Psoas muscle (tissue), 8 donors: ENCODE measurements around the gene SDK2. TPM values are rescaled to one million over a fixed set of nuclear protein-coding genes. Genes with fewer than 3 reads are reported as not detected.
A peak's percentile ranks its signal among the peaks of the same experiment; 100 is the strongest.

Experiments
- ATAC-seq, 4 donors: fragments of 200-7000 bp; cut with Tn5 transposase; one replicate each; pipeline ENCODE4 v1.9.1; 2020; ENCODE audit warnings: moderate library complexity in 3 of 4, mild to moderate bottlenecking in 2 of 4
- DNase-seq, 2 donors: peaks; one replicate each; pipeline ENCODE4 v3.0.0-alpha.2; 2020
- H3K27ac ChIP-seq: fragments of 200-600 bp; one replicate; pipeline ENCODE4 v1.8.0; 2022
- H3K27me3 ChIP-seq, 3 donors: fragments of 200-600 bp in 1 of 3; one replicate each; pipeline versions ENCODE4 v1.6.1 to v1.8.0; 2013 to 2022; ENCODE audit warnings: low read length in 2 of 3, mild to moderate bottlenecking in 2 of 3, moderate library complexity in 1 of 3; ENCODE audit not compliant: insufficient read depth in 3 of 3
- H3K36me3 ChIP-seq, 2 donors: fragments of 200-600 bp in 1 of 2; one replicate each; pipeline versions ENCODE4 v1.6.1 to v1.8.0; 2013 to 2022; ENCODE audit warnings: low read depth in 1 of 2, mild to moderate bottlenecking in 1 of 2, moderate library complexity in 1 of 2; ENCODE audit not compliant: insufficient read depth in 1 of 2
- H3K4me1 ChIP-seq: fragments of 200-600 bp; one replicate; pipeline ENCODE4 v1.8.0; 2022
- H3K4me3 ChIP-seq: fragments of 200-600 bp; one replicate; pipeline ENCODE4 v1.8.0; 2022; ENCODE audit warnings: mild to moderate bottlenecking
- H3K9me3 ChIP-seq: fragments of 200-600 bp; one replicate; pipeline ENCODE4 v1.8.0; 2022
- WGBS, 3 donors: extraction: QIAGEN DNeasy Blood & Tissue Kit; methylation state at CpG; one replicate each; pipeline versions ENCODE4 v1.1.6 to v1.1.7; 2013; 5-methylcytosine and 5-hydroxymethylcytosine counted together
- intact Hi-C, 2 donors: fragments of 100-400 bp; cut with DNase I; formaldehyde crosslinking; loops; one replicate each; pipeline versions ENCODE4 v1.11.0 to v1.14.2; 2022
- polyA plus RNA-seq, 3 donors: library from polyadenylated mRNA; stranded (reverse); fragments of 200-250 nt; gene quantifications; one replicate each; pipeline ENCODE4 v1.2.3, GENCODE V29; 2013
- total RNA-seq, 4 donors: library from RNA; stranded (reverse); fragmentation: NEBNext Ultra II Directional in 2 of 4; extraction: Animal tissue kit (Norgen Biotek cat#: 25700) in 2 of 4; gene quantifications; one replicate each; pipeline versions ENCODE4 v1.2.1 to v1.2.4, GENCODE V29; 2021 to 2023
- TF ChIP-seq, protein P1 (sequence below): fragments of 200-600 bp; IDR thresholded peaks from one replicate; pipeline ENCODE4 v1.8.0; 2022; ENCODE audit warnings: antibody characterized with exemption
- donor health status: healthy with polysubstance abuse.
- donor health status: DM: no; HTN: no; CAD: no; lungs with moderate emphysema.
- donor health status: Bipolar disorder and iron deficiency.
- donor health status: healthy.
- donor health status: DM: yes; HTN: yes; CAD: no.
- donor health status: DM: no; HTN: no; CAD: no.
- donor health status: DM: no; HTN: no; CAD: no.
- donor health status: DM: yes; HTN: yes; CAD: no.

The SDK2 gene
- total and polyA plus RNA-seq, 7 donors = 0.04 to 2.8 (median 0.24) TPM

DNA sequence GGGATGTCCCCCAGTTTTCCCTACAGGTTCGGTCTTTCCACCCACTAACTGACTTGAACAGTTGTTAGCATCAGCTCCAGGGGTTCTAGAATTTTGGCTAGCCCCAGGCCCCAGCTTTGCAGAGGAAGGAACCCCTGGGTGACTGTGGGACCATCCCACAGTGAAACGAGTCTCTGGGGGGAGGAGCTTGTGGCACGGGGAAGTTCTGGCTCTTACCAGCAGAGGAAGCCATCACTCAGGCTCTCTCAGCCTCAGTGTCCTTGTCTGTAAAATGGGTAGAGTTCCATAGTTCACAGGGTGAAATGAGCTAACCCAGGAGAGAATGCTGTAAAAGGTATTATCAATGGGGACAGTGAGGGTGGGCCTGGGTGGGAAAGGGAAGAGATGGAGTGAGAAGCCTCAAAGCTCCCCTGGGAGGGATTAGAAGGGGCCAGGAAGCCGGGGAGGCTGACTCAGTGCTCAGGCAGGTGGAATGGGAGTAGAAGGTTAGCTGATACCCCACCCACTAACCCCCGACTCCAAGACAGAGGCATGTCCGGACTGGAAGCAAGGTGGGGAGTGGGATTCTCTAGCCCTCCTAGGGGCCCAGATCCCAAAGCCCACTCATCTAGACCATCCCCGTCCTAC lies 301.6 kb downstream of the SDK2 start:
- Histone ChIP-seq H3K36me3 (no peaks in the 10 kb centered on the region), H3K27me3 (peaks cover 0 to 10% (median 0%) of the 10 kb centered on the region in 3 donors), H3K4me1 (peaks cover 3% of the 10 kb centered on the region), H3K27ac (no peak overlapping the region), H3K4me3 (no peak overlapping the region), H3K9me3 (no peaks in the 10 kb centered on the region)
- TF ChIP-seq, protein P1, sequence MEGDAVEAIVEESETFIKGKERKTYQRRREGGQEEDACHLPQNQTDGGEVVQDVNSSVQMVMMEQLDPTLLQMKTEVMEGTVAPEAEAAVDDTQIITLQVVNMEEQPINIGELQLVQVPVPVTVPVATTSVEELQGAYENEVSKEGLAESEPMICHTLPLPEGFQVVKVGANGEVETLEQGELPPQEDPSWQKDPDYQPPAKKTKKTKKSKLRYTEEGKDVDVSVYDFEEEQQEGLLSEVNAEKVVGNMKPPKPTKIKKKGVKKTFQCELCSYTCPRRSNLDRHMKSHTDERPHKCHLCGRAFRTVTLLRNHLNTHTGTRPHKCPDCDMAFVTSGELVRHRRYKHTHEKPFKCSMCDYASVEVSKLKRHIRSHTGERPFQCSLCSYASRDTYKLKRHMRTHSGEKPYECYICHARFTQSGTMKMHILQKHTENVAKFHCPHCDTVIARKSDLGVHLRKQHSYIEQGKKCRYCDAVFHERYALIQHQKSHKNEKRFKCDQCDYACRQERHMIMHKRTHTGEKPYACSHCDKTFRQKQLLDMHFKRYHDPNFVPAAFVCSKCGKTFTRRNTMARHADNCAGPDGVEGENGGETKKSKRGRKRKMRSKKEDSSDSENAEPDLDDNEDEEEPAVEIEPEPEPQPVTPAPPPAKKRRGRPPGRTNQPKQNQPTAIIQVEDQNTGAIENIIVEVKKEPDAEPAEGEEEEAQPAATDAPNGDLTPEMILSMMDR = no peak
- intact Hi-C loops = loop anchor here in 1 of 2 donors (5.0 kb wide), 1 partner anchor 1190 kb away; no protein-coding TSS in a partner anchor
- no peak for DNase-seq
- WGBS, 3 donors = 17 to 44% (median 30%) methylated on average over 7 of the region's 7 CpGs
- no peak for ATAC-seq

DNA sequence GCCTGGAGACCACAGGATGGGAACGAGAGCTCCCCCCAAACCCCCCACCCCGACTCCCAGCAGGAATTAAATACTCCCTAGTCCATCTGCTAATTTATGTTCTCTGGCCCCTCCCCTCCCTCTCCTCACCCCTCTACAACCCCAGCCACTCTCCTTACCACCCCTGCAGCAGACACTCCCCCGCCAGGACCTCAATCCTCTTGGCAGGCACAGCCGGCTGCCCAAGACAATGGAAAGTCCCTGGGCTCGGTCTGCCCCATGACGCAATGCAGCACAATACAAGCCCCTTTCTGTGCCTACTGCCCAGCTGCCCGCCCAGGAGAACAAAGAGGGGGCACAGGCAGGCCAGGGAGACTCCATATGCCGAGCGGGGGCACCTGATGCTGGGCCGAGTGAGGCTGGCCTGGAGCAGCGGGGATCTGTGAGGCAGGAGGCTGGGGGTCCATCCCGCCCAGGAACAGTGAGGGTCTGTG lies 302.2 kb downstream of the SDK2 start:
- TF ChIP-seq, protein P1 = no peak
- no peaks in the 10 kb centered on the region for H3K9me3 ChIP-seq
- 20 to 29% (median 20%) methylated on average over 12 of the region's 12 CpGs for WGBS, 3 donors
- no peak overlapping the region for H3K4me3 ChIP-seq
- no peak overlapping the region for H3K27ac ChIP-seq
- ATAC-seq (peak; percentile 34 to 73 (median 56)), DNase-seq (no peak)
- H3K36me3 ChIP-seq = no peaks in the 10 kb centered on the region
- H3K27me3 ChIP-seq = peaks cover 0 to 10% (median 0%) of the 10 kb centered on the region in 3 donors
- peaks cover 3% of the 10 kb centered on the region for H3K4me1 ChIP-seq
- intact Hi-C loops = loop anchor here in 1 of 2 donors (5.0 kb wide), 1 partner anchor 1190 kb away; no protein-coding TSS in a partner anchor

DNA sequence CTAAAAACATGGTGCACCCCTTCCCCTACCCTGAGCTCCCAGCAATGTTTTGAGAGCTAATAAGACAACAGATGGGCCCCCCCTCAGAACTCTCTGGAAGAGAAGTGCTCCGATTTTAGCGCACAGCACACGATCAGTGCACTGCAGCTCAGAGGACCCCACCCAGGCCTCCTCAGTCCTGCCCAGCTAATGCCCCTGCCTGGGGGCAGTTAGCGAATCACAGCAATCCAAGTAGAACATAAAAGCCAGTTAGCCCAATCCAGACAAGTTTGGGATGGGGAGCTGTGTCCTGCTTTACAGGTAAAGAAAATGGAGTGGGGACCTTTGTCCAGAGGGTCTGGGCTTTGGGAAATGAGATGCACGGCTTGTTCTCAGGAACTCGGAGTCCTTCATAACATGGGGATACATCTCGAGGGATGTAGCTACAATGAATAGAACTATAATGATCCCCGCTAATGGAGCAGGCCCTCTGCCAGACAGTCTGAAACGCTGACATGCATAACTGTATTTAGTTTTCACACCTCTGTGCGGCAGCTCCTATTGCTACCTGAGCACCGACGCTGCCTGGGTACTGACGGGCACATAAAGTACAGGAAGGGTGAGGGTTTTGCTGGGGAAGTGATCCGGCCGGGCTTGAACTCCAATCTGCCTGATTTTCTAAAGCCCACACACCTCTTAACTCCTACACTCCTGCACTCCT lies 302.7 kb downstream of the SDK2 start:
- Histone ChIP-seq H3K27me3 (peaks cover 0 to 10% (median 0%) of the 10 kb centered on the region in 3 donors), H3K4me1 (peaks cover 3% of the 10 kb centered on the region), H3K36me3 (no peaks in the 10 kb centered on the region), H3K4me3 (no peak overlapping the region), H3K9me3 (no peaks in the 10 kb centered on the region), H3K27ac (no peak overlapping the region)
- DNase-seq (no peak), ATAC-seq (peak in 1 of 4 donors; percentile 19)
- 40 to 54% (median 48%) methylated on average over 15 of the region's 15 CpGs for WGBS, 3 donors
- intact Hi-C loops = loop anchor here in 1 of 2 donors (5.0 kb wide), 1 partner anchor 1189 kb away; no protein-coding TSS in a partner anchor
- TF ChIP-seq, protein P1 = no peak

DNA sequence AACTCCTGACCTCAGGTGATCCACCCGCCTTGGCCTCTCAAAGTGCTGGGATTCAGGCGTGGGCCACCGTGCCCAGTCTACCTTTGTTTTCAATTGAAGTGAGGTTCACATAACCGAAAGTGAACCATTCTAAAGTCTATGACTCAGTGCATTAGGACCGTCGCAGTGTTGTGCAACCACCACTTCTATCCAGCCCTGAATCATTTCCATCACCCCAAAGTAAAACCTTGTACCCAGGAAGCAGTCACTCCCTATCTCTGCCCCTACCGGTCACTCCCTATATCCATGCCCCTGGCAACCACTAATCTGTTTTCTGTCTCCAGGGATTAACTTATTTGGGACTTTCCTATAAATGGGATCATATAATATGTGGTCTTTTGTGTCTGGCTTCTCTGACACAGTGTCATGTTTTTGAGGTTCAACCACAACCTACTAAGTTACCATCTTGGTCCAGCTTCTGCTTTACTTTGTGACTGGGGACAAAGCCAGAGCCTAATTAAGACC lies 304.1 kb downstream of the SDK2 start:
- H3K27me3 ChIP-seq = peaks cover 0 to 10% (median 0%) of the 10 kb centered on the region in 3 donors
- no peaks in the 10 kb centered on the region for H3K36me3 ChIP-seq
- H3K4me3 ChIP-seq = no peak overlapping the region
- H3K4me1 ChIP-seq = peaks cover 3% of the 10 kb centered on the region
- peak overlapping the region; percentile 53 for H3K27ac ChIP-seq
- ATAC-seq (peak; percentile 68 to 90 (median 87)), DNase-seq (peak in 1 of 2 donors; percentile 48)
- intact Hi-C loops = loop anchor here in 1 of 2 donors (5.0 kb wide), 1 partner anchor 1188 kb away; no protein-coding TSS in a partner anchor
- TF ChIP-seq, protein P1 = peak; percentile 12
- WGBS, 3 donors = 49 to 71% (median 49%) methylated on average over 7 of the region's 7 CpGs
- no peaks in the 10 kb centered on the region for H3K9me3 ChIP-seq
